GM12878 (cell line): ENCODE results near the gene SYNPO. TPM values are rescaled to one million over a fixed set of nuclear protein-coding genes. Genes with fewer than 3 reads are reported as not detected.
A peak's percentile ranks its signal among the peaks of the same experiment; 100 is the strongest.

ENCODE experiments used
- ATAC-seq: fragments of 200-7000 bp; cut with Tn5 transposase; 3 replicates; pipeline ENCODE4 v1.9.1; 2020; ENCODE audit warnings: mild to moderate bottlenecking, moderate library complexity
- BruUV-seq: library from RNA; stranded (reverse); fragments of 400-500 nt; replicated peaks from 2 replicates; lab custom pipeline; 2021; lab: Mats Ljungman, UMichigan
- CTCF ChIA-PET: fragments of 300-600 bp; sonication (Branson Sonifier 250); formaldehyde crosslinking; extraction: SDS; loops from one replicate; lab custom pipeline; 2021; ENCODE audit warnings: inconsistent platforms; lab: Yijun Ruan, JAX
- POLR2A ChIA-PET: fragments of 350-600 bp; formaldehyde crosslinking; extraction: SDS; loops from one replicate; lab custom pipeline; 2021; ENCODE audit warnings: inconsistent platforms; lab: Charles Lee
- RAD21 ChIA-PET: fragments of 300-600 bp; sonication (Branson Sonifier 250); formaldehyde crosslinking; loops from one replicate; lab custom pipeline; 2023; ENCODE audit warnings: antibody characterized with exemption; ENCODE audit not compliant: unreplicated experiment; lab: Charles Lee
- SMC1A ChIA-PET: fragments of 300-600 bp; sonication (Branson Sonifier 250); formaldehyde crosslinking; loops from one replicate; lab custom pipeline; 2023; ENCODE audit not compliant: unreplicated experiment, uncharacterized antibody; lab: Charles Lee
- DNase-seq: peaks from one replicate; pipeline ENCODE4 v3.0.0-alpha.2; 2011; ENCODE audit warnings: low read depth, low spot score
- FAIRE-seq: peaks from 3 replicates; lab custom pipeline; 2011; peaks lifted over from hg19 to GRCh38; lab: Jason Lieb, UNC
- H2AFZ ChIP-seq: 2 replicates; pipeline ENCODE4 v1.6.0; 2011; ENCODE audit warnings: low read depth, low read length, control low read depth; ENCODE audit not compliant: control insufficient read depth
- H3K27ac ChIP-seq: 2 replicates; pipeline ENCODE4 v1.5.1; 2011; ENCODE audit warnings: control low read depth; ENCODE audit not compliant: control insufficient read depth, insufficient read depth
- H3K27me3 ChIP-seq, 2 experiments: replicated peaks in 1 of 2; 2 replicates each; pipeline versions ENCODE4 v1.6.0 to v1.6.1; 2011; ENCODE audit warnings: low read length in 1 of 2; ENCODE audit not compliant: control insufficient read depth in 2 of 2, insufficient read depth in 2 of 2
- H3K36me3 ChIP-seq, 2 experiments: 2 replicates each; pipeline ENCODE4 v1.5.1; 2011; ENCODE audit warnings: low read length in 1 of 2; ENCODE audit not compliant: control insufficient read depth in 2 of 2, insufficient read depth in 2 of 2
- H3K4me1 ChIP-seq: 2 replicates; pipeline ENCODE4 v1.6.1; 2011; ENCODE audit warnings: mild to moderate bottlenecking, low read length, moderate library complexity, mixed read lengths; ENCODE audit not compliant: control insufficient read depth, insufficient read depth
- H3K4me2 ChIP-seq: 2 replicates; pipeline ENCODE4 v1.6.0; 2011; ENCODE audit warnings: control low read depth; ENCODE audit not compliant: control insufficient read depth, insufficient read depth
- H3K4me3 ChIP-seq: fragments of 200-600 bp; sonication (generic); 2 replicates; pipeline ENCODE4 v1.5.1; 2016
- H3K79me2 ChIP-seq: 2 replicates; pipeline ENCODE4 v1.6.0; 2011; ENCODE audit warnings: low read length; ENCODE audit not compliant: control insufficient read depth, insufficient read depth
- H3K9ac ChIP-seq: 2 replicates; pipeline ENCODE4 v1.8.0; 2011; ENCODE audit warnings: low read length, control low read depth, mixed read lengths; ENCODE audit not compliant: control insufficient read depth, insufficient read depth
- H3K9me3 ChIP-seq: replicated peaks from 3 replicates; pipeline ENCODE4 v1.5.1; 2011; ENCODE audit warnings: mild to moderate bottlenecking, low read length; ENCODE audit not compliant: control insufficient read depth, insufficient read depth
- H4K20me1 ChIP-seq: 2 replicates; pipeline ENCODE4 v1.6.0; 2011; ENCODE audit not compliant: control insufficient read depth, insufficient read depth
- BHLHE40 ChIP-seq, 2 experiments: fragments of 450-650 bp in 1 of 2; IDR thresholded peaks; 2 replicates each; pipeline ENCODE4 v1.6.1; 2011 to 2017; ENCODE audit warnings: low read depth in 2 of 2, borderline replicate concordance in 1 of 2, improper control_type of control experiment in 1 of 2, low read length in 1 of 2, mild to moderate bottlenecking in 1 of 2
- EED ChIP-seq: sonication (generic); IDR thresholded peaks from 2 replicates; pipeline ENCODE4 v1.6.1; 2016; ENCODE audit warnings: antibody characterized with exemption, low read depth
- ESRRA ChIP-seq: IDR thresholded peaks from 2 replicates; pipeline ENCODE4 v1.6.1; 2012; ENCODE audit warnings: mild to moderate bottlenecking, low read length, improper control_type of control experiment
- MTA2 ChIP-seq: fragments of 450-650 bp; IDR thresholded peaks from 2 replicates; pipeline ENCODE4 v1.6.1; 2016; ENCODE audit warnings: low read depth, mild to moderate bottlenecking, moderate library complexity
- POLR2AphosphoS2 ChIP-seq: IDR thresholded peaks from 2 replicates; pipeline ENCODE4 v1.6.1; 2011; ENCODE audit warnings: low read depth, mild to moderate bottlenecking, low read length, improper control_type of control experiment, moderate library complexity
- POU2F2 ChIP-seq: IDR thresholded peaks from 3 replicates; pipeline ENCODE4 v1.6.1; 2011; ENCODE audit warnings: low read depth, mild to moderate bottlenecking, low read length, borderline replicate concordance
- RAD51 ChIP-seq: fragments of 450-650 bp; IDR thresholded peaks from 2 replicates; pipeline ENCODE4 v1.6.1; 2016; ENCODE audit warnings: moderate library complexity, mild to moderate bottlenecking, inconsistent platforms
- YY1 ChIP-seq: IDR thresholded peaks from 2 replicates; pipeline ENCODE4 v1.6.1; 2011; ENCODE audit warnings: low read depth, mild to moderate bottlenecking, low read length
- ZSCAN29 ChIP-seq: fragments of 450-650 bp; IDR thresholded peaks from 2 replicates; pipeline ENCODE4 v1.6.1; 2017; ENCODE audit warnings: mild to moderate bottlenecking, moderate library complexity
- ZZZ3 ChIP-seq: IDR thresholded peaks from 2 replicates; pipeline ENCODE4 v1.6.1; 2011; ENCODE audit warnings: low read depth; ENCODE audit not compliant: control insufficient read depth, insufficient read length
- WGBS: methylation state at CpG from one replicate; pipeline ENCODE4 v1.1.6; 2016; ENCODE audit warnings: low lambda C conversion rate; ENCODE audit not compliant: insufficient replicate concordance, insufficient coverage; ENCODE audit errors: missing lambda C conversion rate; 5-methylcytosine and 5-hydroxymethylcytosine counted together
- in situ Hi-C: fragments of 300-500 bp; cut with MboI; formaldehyde crosslinking; loops from 9 replicates; pipeline ENCODE4 v1.14.3; 2018; ENCODE audit warnings: mixed read lengths
- intact Hi-C: fragments of 100-400 bp; cut with micrococcal nuclease; formaldehyde crosslinking; loops from one replicate; pipeline ENCODE4 v1.14.2; 2022; ENCODE audit not compliant: unreplicated experiment
- polyA plus RNA-seq, 11 experiments: library from polyadenylated mRNA; depleted of rRNA in 4 of 11; unstranded in 6 of 11; stranded (reverse) in 5 of 11; fragments of >200 nt; fragmentation: Nextera tagmentation in 4 of 11; fragmentation: Illumina TruSeq in 1 of 11; extraction: Ambion mirVana in 4 of 11; extraction: Trizol in 1 of 11; gene quantifications; 1 replicate in 1 of 11; 2 replicates in 10 of 11; pipeline versions ENCODE4 v1.2.1 to v1.2.3, GENCODE V29; 2011 to 2016; ENCODE audit warnings: inconsistent platforms in 2 of 11, missing spikeins in 2 of 11, low read depth in 1 of 11
- total RNA-seq, 4 experiments: library from RNA; depleted of rRNA in 3 of 4; stranded (reverse); fragments of >200 nt in 3 of 4; fragmentation: Illumina TruSeq in 1 of 4; extraction: Trizol in 1 of 4; gene quantifications; 2 replicates each; pipeline versions ENCODE4 v1.2.1 to v1.2.3, GENCODE V29; 2013 to 2021
- TF ChIP-seq, protein P1 (sequence below): fragments of 450-650 bp; IDR thresholded peaks from 2 replicates; pipeline ENCODE4 v1.6.1; 2017; ENCODE audit warnings: mild to moderate bottlenecking, moderate library complexity
- TF ChIP-seq, protein P2 (sequence below): IDR thresholded peaks from 2 replicates; pipeline ENCODE4 v1.6.1; 2011; ENCODE audit warnings: borderline replicate concordance, low read depth, mild to moderate bottlenecking, moderate library complexity, mixed read lengths, low read length; ENCODE audit not compliant: insufficient read depth; ENCODE audit errors: extremely low read length
- TF ChIP-seq, protein P3 (sequence below): IDR thresholded peaks from 2 replicates; pipeline ENCODE4 v1.6.1; 2012; ENCODE audit warnings: low read length, inconsistent platforms
- TF ChIP-seq, protein P4 (sequence below): fragments of 450-650 bp; IDR thresholded peaks from 2 replicates; pipeline ENCODE4 v1.6.1; 2016; ENCODE audit warnings: mild to moderate bottlenecking
- TF ChIP-seq, protein P5 (sequence below): IDR thresholded peaks from 2 replicates; pipeline ENCODE4 v1.6.1; 2011; ENCODE audit warnings: low read depth, low read length, improper control_type of control experiment, borderline replicate concordance

SYNPO gene
- total and polyA plus RNA-seq, 10 of the 15 experiments (the other 5 are each of a cell fraction or from before 2014, with no cell fraction given), result 0.77 to 21.0 (median 3.9) TPM

DNA sequence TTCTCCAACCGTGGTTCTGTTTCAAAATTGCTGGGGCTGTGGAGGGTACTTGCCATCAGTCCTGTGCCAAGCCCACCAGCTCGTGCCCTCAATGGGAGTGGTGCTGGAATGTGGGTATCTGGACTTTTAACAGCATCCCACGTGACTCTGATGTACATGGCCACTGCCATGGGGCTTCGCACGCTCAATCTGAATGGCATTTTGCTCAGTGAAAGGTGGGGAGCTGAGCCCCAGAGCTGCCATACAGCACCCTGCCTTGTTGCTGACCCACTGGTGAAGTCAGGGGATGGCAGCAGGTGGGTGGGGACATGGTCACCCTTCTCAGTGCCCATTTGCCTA is 16.6 kb upstream of the SYNPO start:
- POLR2A ChIA-PET, result interaction anchor here (1.0 kb wide), 1 partner anchor 11 kb away, joined by 3 read pairs; no protein-coding TSS in a partner anchor
- Histone ChIP-seq H3K27ac (peak overlapping the region; percentile 66), H4K20me1 (no peaks in the 10 kb centered on the region), H3K27me3 (no peaks in the 10 kb centered on the region), H3K36me3 (no peaks in the 10 kb centered on the region), H3K4me1 (peaks cover 40% of the 10 kb centered on the region), H3K9ac (peak overlapping the region; percentile 32), H3K9me3 (no peaks in the 10 kb centered on the region), H2AFZ (peak overlapping the region; percentile 71), H3K4me3 (peak overlapping the region; percentile 66), H3K4me2 (peak overlapping the region; percentile 96), H3K79me2 (peaks cover 35% of the 10 kb centered on the region)
- DNase-seq (no peak), FAIRE-seq (no peak), ATAC-seq (peak; percentile 3)
- intact Hi-C loops, result loop anchor here (10.0 kb wide), 1 partner anchor 169 kb away; no protein-coding TSS in a partner anchor
- CTCF ChIA-PET, result interaction anchor here (1.0 to 1.7 kb wide), 5 partner anchors 13 to 34 kb away, joined by 3 to 4 read pairs (median 3); no protein-coding TSS in a partner anchor
- RAD21 ChIA-PET, result interaction anchor here (1.7 to 2.7 kb wide), 2 partner anchors 12 to 34 kb away, joined by 4 to 15 read pairs; no protein-coding TSS in a partner anchor
- 47% methylated on average over 5 of the region's 5 CpGs for WGBS
- TSS peak; percentile 89 for BruUV-seq
- in situ Hi-C loops, result no loop called here
- SMC1A ChIA-PET, result interaction anchor here (1.0 to 1.3 kb wide), 3 partner anchors 31 to 134 kb away, joined by 3 to 4 read pairs (median 3); no protein-coding TSS in a partner anchor
- peak; percentile 38; the same call in 1 of the 2 replicates for TF ChIP-seq YY1
- TF ChIP-seq, protein P1, sequence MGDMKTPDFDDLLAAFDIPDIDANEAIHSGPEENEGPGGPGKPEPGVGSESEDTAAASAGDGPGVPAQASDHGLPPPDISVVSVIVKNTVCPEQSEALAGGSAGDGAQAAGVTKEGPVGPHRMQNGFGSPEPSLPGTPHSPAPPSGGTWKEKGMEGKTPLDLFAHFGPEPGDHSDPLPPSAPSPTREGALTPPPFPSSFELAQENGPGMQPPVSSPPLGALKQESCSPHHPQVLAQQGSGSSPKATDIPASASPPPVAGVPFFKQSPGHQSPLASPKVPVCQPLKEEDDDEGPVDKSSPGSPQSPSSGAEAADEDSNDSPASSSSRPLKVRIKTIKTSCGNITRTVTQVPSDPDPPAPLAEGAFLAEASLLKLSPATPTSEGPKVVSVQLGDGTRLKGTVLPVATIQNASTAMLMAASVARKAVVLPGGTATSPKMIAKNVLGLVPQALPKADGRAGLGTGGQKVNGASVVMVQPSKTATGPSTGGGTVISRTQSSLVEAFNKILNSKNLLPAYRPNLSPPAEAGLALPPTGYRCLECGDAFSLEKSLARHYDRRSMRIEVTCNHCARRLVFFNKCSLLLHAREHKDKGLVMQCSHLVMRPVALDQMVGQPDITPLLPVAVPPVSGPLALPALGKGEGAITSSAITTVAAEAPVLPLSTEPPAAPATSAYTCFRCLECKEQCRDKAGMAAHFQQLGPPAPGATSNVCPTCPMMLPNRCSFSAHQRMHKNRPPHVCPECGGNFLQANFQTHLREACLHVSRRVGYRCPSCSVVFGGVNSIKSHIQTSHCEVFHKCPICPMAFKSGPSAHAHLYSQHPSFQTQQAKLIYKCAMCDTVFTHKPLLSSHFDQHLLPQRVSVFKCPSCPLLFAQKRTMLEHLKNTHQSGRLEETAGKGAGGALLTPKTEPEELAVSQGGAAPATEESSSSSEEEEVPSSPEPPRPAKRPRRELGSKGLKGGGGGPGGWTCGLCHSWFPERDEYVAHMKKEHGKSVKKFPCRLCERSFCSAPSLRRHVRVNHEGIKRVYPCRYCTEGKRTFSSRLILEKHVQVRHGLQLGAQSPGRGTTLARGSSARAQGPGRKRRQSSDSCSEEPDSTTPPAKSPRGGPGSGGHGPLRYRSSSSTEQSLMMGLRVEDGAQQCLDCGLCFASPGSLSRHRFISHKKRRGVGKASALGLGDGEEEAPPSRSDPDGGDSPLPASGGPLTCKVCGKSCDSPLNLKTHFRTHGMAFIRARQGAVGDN, result 0 out of 2 replicates have a peak, but pooled peaks have one; percentile 27
- no peak for TF ChIP-seq EED
- TF ChIP-seq, protein P2, sequence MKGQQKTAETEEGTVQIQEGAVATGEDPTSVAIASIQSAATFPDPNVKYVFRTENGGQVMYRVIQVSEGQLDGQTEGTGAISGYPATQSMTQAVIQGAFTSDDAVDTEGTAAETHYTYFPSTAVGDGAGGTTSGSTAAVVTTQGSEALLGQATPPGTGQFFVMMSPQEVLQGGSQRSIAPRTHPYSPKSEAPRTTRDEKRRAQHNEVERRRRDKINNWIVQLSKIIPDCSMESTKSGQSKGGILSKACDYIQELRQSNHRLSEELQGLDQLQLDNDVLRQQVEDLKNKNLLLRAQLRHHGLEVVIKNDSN, result peak; percentile 62
- peak in 1 of 2 experiments; percentile 42; a peak in 1 of 4 replicates for TF ChIP-seq BHLHE40 (IDR thresholded peaks at IDR 0.05; ENCODE audit: borderline replicate concordance in 1 of 2, low read depth in 2 of 2, low read length in 1 of 2)
- TF ChIP-seq, protein P3, sequence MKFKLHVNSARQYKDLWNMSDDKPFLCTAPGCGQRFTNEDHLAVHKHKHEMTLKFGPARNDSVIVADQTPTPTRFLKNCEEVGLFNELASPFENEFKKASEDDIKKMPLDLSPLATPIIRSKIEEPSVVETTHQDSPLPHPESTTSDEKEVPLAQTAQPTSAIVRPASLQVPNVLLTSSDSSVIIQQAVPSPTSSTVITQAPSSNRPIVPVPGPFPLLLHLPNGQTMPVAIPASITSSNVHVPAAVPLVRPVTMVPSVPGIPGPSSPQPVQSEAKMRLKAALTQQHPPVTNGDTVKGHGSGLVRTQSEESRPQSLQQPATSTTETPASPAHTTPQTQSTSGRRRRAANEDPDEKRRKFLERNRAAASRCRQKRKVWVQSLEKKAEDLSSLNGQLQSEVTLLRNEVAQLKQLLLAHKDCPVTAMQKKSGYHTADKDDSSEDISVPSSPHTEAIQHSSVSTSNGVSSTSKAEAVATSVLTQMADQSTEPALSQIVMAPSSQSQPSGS, result no peak
- TF ChIP-seq ZZZ3, result no peak
- TF ChIP-seq, protein P4, sequence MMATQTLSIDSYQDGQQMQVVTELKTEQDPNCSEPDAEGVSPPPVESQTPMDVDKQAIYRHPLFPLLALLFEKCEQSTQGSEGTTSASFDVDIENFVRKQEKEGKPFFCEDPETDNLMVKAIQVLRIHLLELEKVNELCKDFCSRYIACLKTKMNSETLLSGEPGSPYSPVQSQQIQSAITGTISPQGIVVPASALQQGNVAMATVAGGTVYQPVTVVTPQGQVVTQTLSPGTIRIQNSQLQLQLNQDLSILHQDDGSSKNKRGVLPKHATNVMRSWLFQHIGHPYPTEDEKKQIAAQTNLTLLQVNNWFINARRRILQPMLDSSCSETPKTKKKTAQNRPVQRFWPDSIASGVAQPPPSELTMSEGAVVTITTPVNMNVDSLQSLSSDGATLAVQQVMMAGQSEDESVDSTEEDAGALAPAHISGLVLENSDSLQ, result no peak
- no peak for TF ChIP-seq POLR2AphosphoS2
- TF ChIP-seq, protein P5, sequence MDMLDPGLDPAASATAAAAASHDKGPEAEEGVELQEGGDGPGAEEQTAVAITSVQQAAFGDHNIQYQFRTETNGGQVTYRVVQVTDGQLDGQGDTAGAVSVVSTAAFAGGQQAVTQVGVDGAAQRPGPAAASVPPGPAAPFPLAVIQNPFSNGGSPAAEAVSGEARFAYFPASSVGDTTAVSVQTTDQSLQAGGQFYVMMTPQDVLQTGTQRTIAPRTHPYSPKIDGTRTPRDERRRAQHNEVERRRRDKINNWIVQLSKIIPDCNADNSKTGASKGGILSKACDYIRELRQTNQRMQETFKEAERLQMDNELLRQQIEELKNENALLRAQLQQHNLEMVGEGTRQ, result peak; percentile 29
- TF ChIP-seq ESRRA, result no peak
- TF ChIP-seq ZSCAN29, result no peak
- TF ChIP-seq MTA2, result no peak
- TF ChIP-seq POU2F2, result 0 out of 3 replicates have a peak, but pooled peaks have one; percentile 5
- peak; percentile 81 for TF ChIP-seq RAD51
